ENCODE data around the gene SAFB.

The SAFB gene

DNA sequence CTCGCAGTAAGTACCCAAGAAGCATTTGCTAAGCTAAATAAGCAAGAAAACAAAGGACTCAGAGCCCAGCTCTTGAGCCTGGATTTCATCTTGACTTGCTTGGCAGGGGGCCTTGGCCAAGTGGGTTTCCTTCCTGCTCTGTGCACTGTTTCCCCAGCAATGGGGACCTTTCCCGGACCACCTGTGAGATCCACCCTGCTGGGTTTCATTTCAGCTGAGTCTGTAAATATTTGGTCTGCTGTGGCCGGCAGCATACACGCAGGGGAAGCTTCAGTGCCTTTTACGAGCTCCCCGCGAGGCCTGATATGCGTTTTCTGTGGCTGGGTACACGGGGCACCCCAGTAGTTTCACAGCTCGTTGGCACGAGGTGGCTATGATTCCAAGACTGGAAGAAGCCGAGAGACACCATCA lies 42.7 kb upstream of the SAFB start:
- H3K4me3 Mint-ChIP-seq, result peak overlapping the region in 1 of 3 experiments; percentile 48
- no peaks in the 10 kb centered on the region for H3K9me3 Mint-ChIP-seq
- TF ChIP-seq, protein P1, sequence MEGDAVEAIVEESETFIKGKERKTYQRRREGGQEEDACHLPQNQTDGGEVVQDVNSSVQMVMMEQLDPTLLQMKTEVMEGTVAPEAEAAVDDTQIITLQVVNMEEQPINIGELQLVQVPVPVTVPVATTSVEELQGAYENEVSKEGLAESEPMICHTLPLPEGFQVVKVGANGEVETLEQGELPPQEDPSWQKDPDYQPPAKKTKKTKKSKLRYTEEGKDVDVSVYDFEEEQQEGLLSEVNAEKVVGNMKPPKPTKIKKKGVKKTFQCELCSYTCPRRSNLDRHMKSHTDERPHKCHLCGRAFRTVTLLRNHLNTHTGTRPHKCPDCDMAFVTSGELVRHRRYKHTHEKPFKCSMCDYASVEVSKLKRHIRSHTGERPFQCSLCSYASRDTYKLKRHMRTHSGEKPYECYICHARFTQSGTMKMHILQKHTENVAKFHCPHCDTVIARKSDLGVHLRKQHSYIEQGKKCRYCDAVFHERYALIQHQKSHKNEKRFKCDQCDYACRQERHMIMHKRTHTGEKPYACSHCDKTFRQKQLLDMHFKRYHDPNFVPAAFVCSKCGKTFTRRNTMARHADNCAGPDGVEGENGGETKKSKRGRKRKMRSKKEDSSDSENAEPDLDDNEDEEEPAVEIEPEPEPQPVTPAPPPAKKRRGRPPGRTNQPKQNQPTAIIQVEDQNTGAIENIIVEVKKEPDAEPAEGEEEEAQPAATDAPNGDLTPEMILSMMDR (IDR thresholded peaks at IDR 0.05; ENCODE audit: unreplicated experiment in 3 of 3), result no peak
- H3K36me3 Mint-ChIP-seq (ENCODE audit: low read depth), result peaks cover 4% of the 10 kb centered on the region
- peaks cover 6% of the 10 kb centered on the region for H3K27me3 Mint-ChIP-seq (ENCODE audit: low read depth)
- H3K4me1 Mint-ChIP-seq, result peaks cover 16% of the 10 kb centered on the region
- peak overlapping the region; percentile 78 to 97 (median 94) for H3K27ac Mint-ChIP-seq

DNA sequence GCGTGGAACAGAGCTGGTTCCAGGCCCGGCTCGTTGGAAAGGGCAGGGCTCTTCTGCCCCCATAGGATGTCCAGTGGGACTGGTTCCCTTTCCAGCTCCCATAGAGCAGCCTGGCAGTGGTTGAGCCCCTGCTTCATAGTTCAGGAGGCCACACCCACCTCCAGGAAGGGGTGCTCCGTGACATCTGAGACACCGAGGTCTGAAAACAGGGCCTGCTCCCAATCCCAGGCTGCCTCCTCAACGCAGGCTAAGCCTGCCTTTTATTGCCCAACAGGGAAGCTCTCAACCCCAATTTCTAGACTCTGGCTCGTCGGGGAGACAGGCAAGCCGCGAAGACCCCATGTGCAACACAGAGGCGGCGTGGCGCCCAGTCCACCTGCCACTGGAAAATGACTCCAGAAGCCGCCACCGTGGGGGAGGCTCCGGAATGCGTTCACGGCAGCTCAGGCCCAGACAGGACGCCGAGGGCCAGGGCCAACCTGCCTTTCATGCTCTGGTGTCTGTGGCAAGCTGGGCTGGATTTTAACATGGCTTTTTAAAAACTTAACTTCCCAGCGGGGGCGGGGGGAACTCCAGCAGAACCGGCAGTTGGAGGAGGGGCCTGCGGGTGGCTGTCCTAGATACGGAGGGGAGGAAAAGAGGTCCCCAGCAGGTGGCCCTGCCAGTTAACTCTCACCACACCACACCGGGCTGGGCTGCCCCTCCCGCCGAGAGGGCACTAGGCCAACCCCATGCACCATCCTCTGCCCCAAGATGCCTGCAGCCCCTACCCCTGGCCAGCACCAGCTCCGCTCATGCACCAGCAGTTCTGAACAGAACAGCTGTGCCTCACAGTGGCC lies 37.2 kb upstream of the SAFB start:
- Mint-ChIP-seq H3K4me1 (peaks cover 16% of the 10 kb centered on the region), H3K9me3 (no peaks in the 10 kb centered on the region), H3K36me3 (ENCODE audit: low read depth) (peaks cover 38% of the 10 kb centered on the region), H3K27ac (peak overlapping the region; percentile 89 to 94 (median 94)), H3K4me3 (peak overlapping the region; percentile 30 to 63 (median 43)), H3K27me3 (ENCODE audit: low read depth) (no peaks in the 10 kb centered on the region)
- TF ChIP-seq, protein P1 (IDR thresholded peaks at IDR 0.05; ENCODE audit: unreplicated experiment in 3 of 3), result no peak

DNA sequence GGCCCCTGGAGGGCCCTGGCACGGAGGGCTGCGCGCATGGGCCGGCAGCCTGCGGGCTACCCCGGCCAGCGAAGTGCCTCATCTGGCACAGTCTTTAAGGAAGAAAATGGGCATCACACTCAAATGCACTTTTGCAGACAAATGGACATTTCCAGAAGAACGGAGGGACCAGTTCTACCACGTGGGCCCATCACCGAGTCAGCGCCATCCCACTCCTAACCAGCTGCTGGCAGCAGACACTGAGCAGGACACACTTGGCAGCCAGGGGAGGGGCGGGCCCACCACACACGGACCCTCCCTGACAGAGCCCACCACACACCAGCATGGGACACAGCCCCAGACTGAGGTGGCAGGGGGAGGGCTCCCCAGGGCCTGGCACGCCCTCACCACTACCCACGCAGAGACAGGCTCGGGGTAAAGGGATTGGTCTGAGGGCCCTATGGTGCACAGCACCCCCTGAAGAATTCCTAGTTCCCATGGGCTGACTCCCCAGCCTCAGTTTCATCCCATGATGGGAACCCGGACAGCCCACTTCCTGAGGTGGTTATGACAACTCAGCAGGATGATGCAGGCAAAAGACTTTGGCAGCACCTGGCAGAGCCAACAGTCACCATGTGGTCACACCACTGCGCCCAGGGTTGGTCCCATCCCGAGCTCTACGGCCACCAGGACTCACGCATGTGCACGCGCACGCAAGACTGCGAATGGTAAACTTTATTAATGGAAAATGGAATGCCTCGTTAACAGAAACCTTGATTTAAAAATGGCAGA lies 36.4 kb upstream of the SAFB start:
- Mint-ChIP-seq H3K4me3 (no peak overlapping the region), H3K27ac (peak overlapping the region in 2 of 3 experiments; percentile 89 to 94), H3K36me3 (ENCODE audit: low read depth) (peaks cover 43% of the 10 kb centered on the region), H3K27me3 (ENCODE audit: low read depth) (no peaks in the 10 kb centered on the region), H3K9me3 (no peaks in the 10 kb centered on the region), H3K4me1 (peaks cover 16% of the 10 kb centered on the region)
- TF ChIP-seq, protein P1 (IDR thresholded peaks at IDR 0.05; ENCODE audit: unreplicated experiment in 3 of 3), result no peak

DNA sequence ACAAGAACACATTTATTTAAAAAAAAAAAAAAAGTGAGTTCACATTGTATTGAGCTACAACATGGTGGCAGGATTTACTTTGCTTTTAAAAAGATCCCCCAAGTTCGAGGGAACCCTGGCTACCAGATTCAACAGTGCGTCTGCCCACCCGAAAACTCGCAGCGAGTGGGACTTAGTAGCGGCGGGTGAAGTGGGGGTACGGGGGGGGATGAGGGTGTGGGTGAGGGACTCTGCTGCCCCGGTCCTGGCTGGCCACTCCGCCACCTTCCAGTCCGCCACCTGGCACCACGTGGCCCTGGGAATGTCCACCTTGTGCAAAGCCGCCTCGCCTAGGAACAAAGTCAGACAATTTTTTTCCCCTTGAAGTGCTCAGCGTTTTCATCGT lies 35.8 kb upstream of the SAFB start:
- Mint-ChIP-seq H3K4me1 (peaks cover 16% of the 10 kb centered on the region), H3K36me3 (ENCODE audit: low read depth) (peaks cover 48% of the 10 kb centered on the region), H3K4me3 (no peak overlapping the region), H3K27ac (no peak overlapping the region), H3K27me3 (ENCODE audit: low read depth) (no peaks in the 10 kb centered on the region), H3K9me3 (no peaks in the 10 kb centered on the region)
- TF ChIP-seq, protein P1 (IDR thresholded peaks at IDR 0.05; ENCODE audit: unreplicated experiment in 3 of 3), result no peak

DNA sequence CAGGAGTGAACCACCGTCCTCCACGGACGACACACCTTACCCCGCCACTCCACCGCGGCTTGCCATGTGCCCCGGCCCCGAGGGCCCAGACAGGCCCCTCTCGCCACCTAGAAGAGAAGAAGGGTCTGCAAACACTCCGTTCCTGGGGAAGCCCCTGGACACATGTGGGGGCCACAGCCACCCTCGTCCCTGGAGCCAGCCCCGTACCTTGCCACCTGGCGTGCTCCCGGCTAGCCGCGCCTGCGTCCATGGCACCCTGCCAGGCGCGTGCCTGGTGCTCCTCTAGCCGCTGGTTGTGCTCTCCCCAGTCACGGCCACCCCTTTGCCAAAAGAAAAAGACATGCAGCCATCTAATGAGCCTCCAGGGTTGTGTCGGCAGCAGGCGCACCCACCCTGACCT lies 35.2 kb upstream of the SAFB start:
- TF ChIP-seq, protein P1 (IDR thresholded peaks at IDR 0.05; ENCODE audit: unreplicated experiment in 3 of 3), result no peak
- no peaks in the 10 kb centered on the region for H3K27me3 Mint-ChIP-seq (ENCODE audit: low read depth)
- H3K4me1 Mint-ChIP-seq, result peaks cover 16% of the 10 kb centered on the region
- peak overlapping the region in 1 of 3 experiments; percentile 20 for H3K27ac Mint-ChIP-seq
- peaks cover 54% of the 10 kb centered on the region for H3K36me3 Mint-ChIP-seq (ENCODE audit: low read depth)
- no peaks in the 10 kb centered on the region for H3K9me3 Mint-ChIP-seq
- H3K4me3 Mint-ChIP-seq, result no peak overlapping the region

Measured in nephron (organoid).